GM10847 (cell line): Measurements from ENCODE around the gene EGFLAM.

Experiments used
- POLR2A ChIP-seq: IDR thresholded peaks from 2 replicates; pipeline ENCODE4 v1.6.1; 2011; ENCODE audit not compliant: insufficient read length; ENCODE audit errors: extremely low read depth

Gene EGFLAM

GRCh38 chr5:38453506-38453905, 195.1 kb downstream of the EGFLAM start:
- no peak for TF ChIP-seq POLR2A

GRCh38 chr5:38453921-38454320, 195.6 kb downstream of the EGFLAM start:
- no peak for TF ChIP-seq POLR2A

GRCh38 chr5:38455796-38456330, 197.5 kb downstream of the EGFLAM start:
- TF ChIP-seq POLR2A = no peak

GRCh38 chr5:38456657-38457399, 198.5 kb downstream of the EGFLAM start:
- TF ChIP-seq POLR2A = no peak

- no peak for TF ChIP-seq POLR2A
Measured at GRCh38 chr5:38458174-38458573, 199.8 kb downstream of the EGFLAM start.

GRCh38 chr5:38462976-38463633, 204.7 kb downstream of the EGFLAM start:
- TF ChIP-seq POLR2A = no peak

GRCh38 chr5:38463634-38464521, 205.5 kb downstream of the EGFLAM start:
- no peak for TF ChIP-seq POLR2A

- TF ChIP-seq POLR2A = no peak
Measured at GRCh38 chr5:38465061-38465460, 206.7 kb downstream of the EGFLAM start.

GRCh38 chr5:38465702-38466423, 207.5 kb downstream of the EGFLAM start:
- no peak for TF ChIP-seq POLR2A

GRCh38 chr5:38466424-38467189, 208.2 kb downstream of the EGFLAM start:
- TF ChIP-seq POLR2A = no peak

GRCh38 chr5:38467353-38468040, 209.1 kb downstream of the EGFLAM start:
- no peak for TF ChIP-seq POLR2A

GRCh38 chr5:38468202-38468673, 209.9 kb downstream of the EGFLAM start:
- no peak for TF ChIP-seq POLR2A

- TF ChIP-seq POLR2A = no peak
Measured at GRCh38 chr5:38468978-38469706, 210.8 kb downstream of the EGFLAM start.
